ENCODE measurements around the gene USH2A.

DNA sequence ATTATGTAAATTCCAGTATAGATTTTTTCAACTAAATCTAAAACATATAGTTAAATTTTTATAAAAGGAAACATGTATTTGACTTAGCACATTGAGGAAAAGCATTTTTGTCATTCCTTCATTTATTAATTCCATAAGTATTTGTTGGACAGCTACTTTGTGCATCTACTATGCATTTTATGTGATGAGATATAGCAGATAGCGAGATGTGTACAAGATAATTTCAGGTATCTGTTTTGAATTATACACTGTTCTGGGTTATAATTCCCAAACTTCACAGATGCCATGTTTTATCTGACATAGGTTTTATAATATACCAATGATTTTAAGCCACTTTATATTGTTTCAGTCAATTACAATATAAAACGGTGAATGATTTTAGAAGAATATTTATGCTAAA is 398.7 kb downstream of the USH2A start:
- TF ChIP-seq, protein P1, sequence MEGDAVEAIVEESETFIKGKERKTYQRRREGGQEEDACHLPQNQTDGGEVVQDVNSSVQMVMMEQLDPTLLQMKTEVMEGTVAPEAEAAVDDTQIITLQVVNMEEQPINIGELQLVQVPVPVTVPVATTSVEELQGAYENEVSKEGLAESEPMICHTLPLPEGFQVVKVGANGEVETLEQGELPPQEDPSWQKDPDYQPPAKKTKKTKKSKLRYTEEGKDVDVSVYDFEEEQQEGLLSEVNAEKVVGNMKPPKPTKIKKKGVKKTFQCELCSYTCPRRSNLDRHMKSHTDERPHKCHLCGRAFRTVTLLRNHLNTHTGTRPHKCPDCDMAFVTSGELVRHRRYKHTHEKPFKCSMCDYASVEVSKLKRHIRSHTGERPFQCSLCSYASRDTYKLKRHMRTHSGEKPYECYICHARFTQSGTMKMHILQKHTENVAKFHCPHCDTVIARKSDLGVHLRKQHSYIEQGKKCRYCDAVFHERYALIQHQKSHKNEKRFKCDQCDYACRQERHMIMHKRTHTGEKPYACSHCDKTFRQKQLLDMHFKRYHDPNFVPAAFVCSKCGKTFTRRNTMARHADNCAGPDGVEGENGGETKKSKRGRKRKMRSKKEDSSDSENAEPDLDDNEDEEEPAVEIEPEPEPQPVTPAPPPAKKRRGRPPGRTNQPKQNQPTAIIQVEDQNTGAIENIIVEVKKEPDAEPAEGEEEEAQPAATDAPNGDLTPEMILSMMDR (IDR thresholded peaks at IDR 0.05; ENCODE audit: low read length): no peak
- TF ChIP-seq EZH2 (optimal IDR thresholded peaks at IDR 0.05; ENCODE audit: low read depth, low read length): no peak
- TF ChIP-seq EZH2phosphoT487 (IDR thresholded peaks at IDR 0.05; ENCODE audit: low read length): no peak
